HCT116 (cell line): ENCODE results near the gene SVEP1. TPM values are rescaled to one million over a fixed set of nuclear protein-coding genes. Genes with fewer than 3 reads are reported as not detected.

Experiments
- ATAC-seq: fragments of 200-7000 bp; cut with Tn5 transposase; 2 replicates; pipeline ENCODE4 v1.9.1; 2020; ENCODE audit warnings: mild to moderate bottlenecking, moderate library complexity
- BruUV-seq: library from RNA; stranded (reverse); fragments of 400-500 nt; replicated peaks from 2 replicates; lab custom pipeline; 2021; lab: Mats Ljungman, UMichigan
- CTCF ChIA-PET: fragments of 300-600 bp; sonication (Branson Sonifier 250); formaldehyde crosslinking; loops from one replicate; lab custom pipeline; 2021; ENCODE audit warnings: antibody characterized with exemption; lab: Charles Lee
- POLR2A ChIA-PET: fragments of 300-600, 350-600 bp; sonication (Branson Sonifier 250); formaldehyde crosslinking; loops from one replicate; lab custom pipeline; 2021; ENCODE audit warnings: antibody characterized with exemption; lab: Charles Lee
- RAD21 ChIA-PET, 2 experiments: fragments of 300-600 bp; sonication (Branson Sonifier 250); formaldehyde crosslinking; loops; one replicate each; lab custom pipeline; 2023; ENCODE audit warnings: low total read pairs in 2 of 2; ENCODE audit not compliant: uncharacterized antibody in 2 of 2, unreplicated experiment in 2 of 2, low non-redundant PET in 1 of 2; lab: Charles Lee
- DNase-seq: peaks from one replicate; pipeline ENCODE4 v3.0.0-alpha.2; 2010; ENCODE audit warnings: low read depth, low spot score
- H2AFZ ChIP-seq: fragments of 200-600 bp; shearing (Covaris generic), sonication (generic); 2 replicates; pipeline ENCODE4 v1.6.1; 2017; ENCODE audit warnings: low read depth, mixed run types, mixed read lengths, antibody characterized with exemption, low read length; ENCODE audit not compliant: poor library complexity, severe bottlenecking
- H3K27ac ChIP-seq: 2 replicates; pipeline ENCODE4 v1.5.1; 2012; ENCODE audit warnings: low read depth, low read length
- H3K27me3 ChIP-seq: fragments of 200-600 bp; sonication (generic); 2 replicates; pipeline ENCODE4 v1.6.1; 2016; ENCODE audit warnings: mixed run types, low read length, mixed read lengths; ENCODE audit not compliant: insufficient read depth
- H3K36me3 ChIP-seq, 2 experiments: fragments of 200-500 bp in 1 of 2; fragments of 200-600 bp in 1 of 2; sonication (Bioruptor generic) in 1 of 2; sonication (generic) in 1 of 2; 2 replicates each; pipeline versions ENCODE4 v1.5.1 to v1.6.1; 2014 to 2016; ENCODE audit warnings: low read length in 2 of 2, inconsistent platforms in 1 of 2, mixed read lengths in 1 of 2, mixed run types in 1 of 2; ENCODE audit not compliant: insufficient read depth in 2 of 2, control insufficient read depth in 1 of 2
- H3K4me1 ChIP-seq, 2 experiments: fragments of 200-600 bp in 1 of 2; sonication (generic) in 1 of 2; 2 replicates each; pipeline versions ENCODE4 v1.5.1 to v1.6.1; 2012 to 2017; ENCODE audit warnings: low read length in 2 of 2, inconsistent platforms in 1 of 2, mild to moderate bottlenecking in 1 of 2, mixed read lengths in 1 of 2, mixed run types in 1 of 2, moderate library complexity in 1 of 2; ENCODE audit not compliant: insufficient read depth in 2 of 2, control insufficient read depth in 1 of 2
- H3K4me2 ChIP-seq: fragments of 200-600 bp; sonication (generic); 2 replicates; pipeline ENCODE4 v1.6.1; 2017; ENCODE audit warnings: mixed run types, low read length, mixed read lengths
- H3K4me3 ChIP-seq, 2 experiments: fragments of 200-600 bp in 1 of 2; sonication (generic) in 1 of 2; replicated peaks in 1 of 2; 2 replicates each; pipeline ENCODE4 v1.5.1; 2011 to 2016; ENCODE audit warnings: low read length in 2 of 2, control low read depth in 1 of 2, low read depth in 1 of 2, mild to moderate bottlenecking in 1 of 2, mixed read lengths in 1 of 2, mixed run types in 1 of 2
- H3K79me2 ChIP-seq: fragments of 200-600 bp; sonication (generic); 2 replicates; pipeline ENCODE4 v1.6.1; 2017; ENCODE audit warnings: mild to moderate bottlenecking, mixed run types, low read length, moderate library complexity, mixed read lengths; ENCODE audit not compliant: insufficient read depth
- H3K9ac ChIP-seq: fragments of 200-600 bp; sonication (generic); 2 replicates; pipeline ENCODE4 v1.6.1; 2016; ENCODE audit warnings: low read length, mixed read lengths
- H3K9me2 ChIP-seq: fragments of 200-600 bp; sonication (generic), shearing (Covaris generic); 2 replicates; pipeline ENCODE4 v1.6.1; 2017; ENCODE audit warnings: mixed run types, mild to moderate bottlenecking, moderate library complexity; ENCODE audit not compliant: insufficient read depth
- H3K9me3 ChIP-seq, 2 experiments: fragments of 200-500 bp in 1 of 2; fragments of 200-600 bp in 1 of 2; sonication (Bioruptor generic) in 1 of 2; sonication (generic) in 1 of 2; 2 replicates each; pipeline ENCODE4 v1.6.1; 2014 to 2017; ENCODE audit warnings: low read length in 2 of 2, mixed read lengths in 2 of 2, inconsistent platforms in 1 of 2, low read depth in 1 of 2, mild to moderate bottlenecking in 1 of 2, mixed run types in 1 of 2, moderate library complexity in 1 of 2; ENCODE audit not compliant: control insufficient read depth in 1 of 2, insufficient read depth in 1 of 2
- H4K20me1 ChIP-seq: fragments of 200-600 bp; sonication (generic), shearing (Covaris generic); 2 replicates; pipeline ENCODE4 v1.6.1; 2017; ENCODE audit warnings: mixed run types, mild to moderate bottlenecking, moderate library complexity; ENCODE audit not compliant: insufficient read depth
- CTCF ChIP-seq, 3 experiments: fragments of 200-600 bp in 1 of 3; sonication (generic) in 1 of 3; IDR thresholded peaks in 2 of 3; conservative IDR thresholded peaks in 1 of 3; 2 replicates each; pipeline ENCODE4 v1.5.1; 2012 to 2017; ENCODE audit warnings: low read depth in 2 of 3, low read length in 2 of 3, antibody characterized with exemption in 1 of 3, borderline replicate concordance in 1 of 3, control low read depth in 1 of 3, mild to moderate bottlenecking in 1 of 3, mixed read lengths in 1 of 3, mixed run types in 1 of 3, moderate library complexity in 1 of 3; ENCODE audit not compliant: insufficient read depth in 1 of 3
- ELF1 ChIP-seq: IDR thresholded peaks from 2 replicates; pipeline ENCODE4 v1.6.1; 2012; ENCODE audit warnings: low read depth, borderline replicate concordance
- POLR2A ChIP-seq: IDR thresholded peaks from 2 replicates; pipeline ENCODE4 v1.7.0; 2011; ENCODE audit warnings: borderline replicate concordance; ENCODE audit not compliant: insufficient read depth, insufficient read length; ENCODE audit errors: extremely low read depth
- RAD21 ChIP-seq: IDR thresholded peaks from 2 replicates; pipeline ENCODE4 v1.6.1; 2012; ENCODE audit warnings: low read depth, mild to moderate bottlenecking
- YY1 ChIP-seq: IDR thresholded peaks from 2 replicates; pipeline ENCODE4 v1.6.1; 2011; ENCODE audit warnings: low read length, low read depth, moderate library complexity, mild to moderate bottlenecking; ENCODE audit not compliant: insufficient replicate concordance; ENCODE audit errors: extremely low read depth
- intact Hi-C: fragments of 100-400 bp; cut with micrococcal nuclease; formaldehyde crosslinking; loops from 2 replicates; pipeline ENCODE4 v1.10.0; 2022
- total RNA-seq: library from RNA; stranded (reverse); gene quantifications from one replicate; pipeline ENCODE4 v1.2.1, GENCODE V29; 2021; ENCODE audit not compliant: unreplicated experiment

SVEP1 gene
- total RNA-seq, 1 experiment from 2014 or later = 0.15 TPM

- POLR2A ChIA-PET = no interaction called here
- DNase-seq (no peak), ATAC-seq (peak; percentile 66; the same call in 1 of the 2 replicates)
- RAD21 ChIA-PET = no interaction called here
- Histone ChIP-seq H4K20me1 (no peaks in the 10 kb centered on the region), H3K4me1 (no peaks in the 10 kb centered on the region), H2AFZ (no peak overlapping the region), H3K4me2 (no peak overlapping the region), H3K27me3 (no peaks in the 10 kb centered on the region), H3K79me2 (no peaks in the 10 kb centered on the region), H3K27ac (no peak overlapping the region), H3K4me3 (no peak overlapping the region), H3K9ac (no peak overlapping the region), H3K9me3 (no peaks in the 10 kb centered on the region), H3K9me2 (no peaks in the 10 kb centered on the region), H3K36me3 (no peaks in the 10 kb centered on the region)
- CTCF ChIA-PET = interaction anchor here (0.6 to 1.1 kb wide), 3 partner anchors 9 to 171 kb away, joined by 3 to 5 read pairs (median 4); no protein-coding TSS in a partner anchor
- intact Hi-C loops = loop anchor here (1.0 to 10.0 kb wide), 2 partner anchors 171 to 842 kb away; no protein-coding TSS in a partner anchor
- BruUV-seq = no TSS peak
- no peak for TF ChIP-seq YY1
- peak; percentile 38 for TF ChIP-seq RAD21
- peak; percentile 34 to 57 (median 47); a peak in 3 of 6 replicates for TF ChIP-seq CTCF (IDR thresholded peaks at IDR 0.05 in 2 of 3, conservative IDR thresholded peaks at IDR 0.05 in 1 of 3; ENCODE audit: borderline replicate concordance in 1 of 3, insufficient read depth in 1 of 3, low read depth in 2 of 3, low read length in 2 of 3)
These were observed 127.2 kb downstream of the SVEP1 start for GRCh38 chr9:110452227-110452801.

GRCh38 chr9:110451726-110452125 lies 127.8 kb downstream of the SVEP1 start:
- Histone ChIP-seq H3K36me3 (no peaks in the 10 kb centered on the region), H3K9ac (no peak overlapping the region), H3K9me2 (no peaks in the 10 kb centered on the region), H3K4me3 (no peak overlapping the region), H3K4me1 (no peaks in the 10 kb centered on the region), H4K20me1 (no peaks in the 10 kb centered on the region)
- ChIA-PET CTCF (interaction anchor here (0.8 to 1.1 kb wide), 2 partner anchors 171 to 172 kb away, joined by 3 to 4 read pairs; no protein-coding TSS in a partner anchor), POLR2A (no interaction called here), RAD21 (no interaction called here)
- ATAC-seq = no peak
- TF ChIP-seq ELF1 (no peak), POLR2A (no peak)
- TF ChIP-seq, all 23 proteins: peak for 0
- Histone ChIP-seq H3K27me3 (no peaks in the 10 kb centered on the region), H3K27ac (no peak overlapping the region), H3K79me2 (no peaks in the 10 kb centered on the region), H3K9me3 (no peaks in the 10 kb centered on the region), H3K4me2 (no peak overlapping the region), H2AFZ (no peak overlapping the region)
- no TSS peak for BruUV-seq
- intact Hi-C loops = loop anchor here (1.0 to 10.0 kb wide), 2 partner anchors 172 to 843 kb away; no protein-coding TSS in a partner anchor
- DNase-seq = no peak
